GM13977 (cell line): Measurements from ENCODE around the gene FNDC3A.
"Not testable (repeated sequence)": the region's sequence is repeated elsewhere in the genome, so short reads cannot be mapped to it uniquely, and the experiment has no call there.

Experiments used
- DNase-seq: peaks from one replicate; pipeline ENCODE4 v3.0.0; 2012; ENCODE audit warnings: low spot score
- in situ Hi-C: fragments of 300-500 bp; cut with MboI; formaldehyde crosslinking; loops from one replicate; pipeline ENCODE4 v1.12.0; 2022; ENCODE audit warnings: low sequenced_read_pairs, low pct_unique_long_range_greater_than_20kb, mixed read lengths, inconsistent platforms; ENCODE audit not compliant: unreplicated experiment
- TF ChIP-seq, protein P1 (sequence below): IDR thresholded peaks from 2 replicates; pipeline ENCODE4 v1.5.1; 2012; ENCODE audit warnings: mild to moderate bottlenecking, control low read depth; ENCODE audit not compliant: insufficient read depth; ENCODE audit errors: extremely low read depth, missing control alignments

Gene FNDC3A

DNA sequence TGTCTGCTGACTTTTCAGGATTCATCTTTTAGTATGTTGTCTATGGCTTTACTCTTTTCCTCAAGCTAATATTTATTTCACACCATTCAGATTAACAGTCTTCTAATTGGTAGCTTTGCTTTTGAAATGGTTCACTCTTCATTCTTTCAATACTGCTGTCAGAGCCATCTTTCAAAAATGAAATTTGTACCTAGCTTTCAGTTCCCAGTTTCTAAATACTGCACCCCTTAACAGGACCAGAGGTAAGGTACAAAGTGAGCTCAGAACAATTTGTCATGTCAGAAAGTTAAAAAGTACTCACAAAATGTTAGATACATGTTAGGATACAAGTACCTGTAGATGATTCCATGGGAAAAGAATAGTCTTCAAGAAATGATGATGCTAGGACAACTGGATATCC is 83.0 kb downstream of the FNDC3A start:
- in situ Hi-C loops, result no loop called here
- TF ChIP-seq, protein P1, sequence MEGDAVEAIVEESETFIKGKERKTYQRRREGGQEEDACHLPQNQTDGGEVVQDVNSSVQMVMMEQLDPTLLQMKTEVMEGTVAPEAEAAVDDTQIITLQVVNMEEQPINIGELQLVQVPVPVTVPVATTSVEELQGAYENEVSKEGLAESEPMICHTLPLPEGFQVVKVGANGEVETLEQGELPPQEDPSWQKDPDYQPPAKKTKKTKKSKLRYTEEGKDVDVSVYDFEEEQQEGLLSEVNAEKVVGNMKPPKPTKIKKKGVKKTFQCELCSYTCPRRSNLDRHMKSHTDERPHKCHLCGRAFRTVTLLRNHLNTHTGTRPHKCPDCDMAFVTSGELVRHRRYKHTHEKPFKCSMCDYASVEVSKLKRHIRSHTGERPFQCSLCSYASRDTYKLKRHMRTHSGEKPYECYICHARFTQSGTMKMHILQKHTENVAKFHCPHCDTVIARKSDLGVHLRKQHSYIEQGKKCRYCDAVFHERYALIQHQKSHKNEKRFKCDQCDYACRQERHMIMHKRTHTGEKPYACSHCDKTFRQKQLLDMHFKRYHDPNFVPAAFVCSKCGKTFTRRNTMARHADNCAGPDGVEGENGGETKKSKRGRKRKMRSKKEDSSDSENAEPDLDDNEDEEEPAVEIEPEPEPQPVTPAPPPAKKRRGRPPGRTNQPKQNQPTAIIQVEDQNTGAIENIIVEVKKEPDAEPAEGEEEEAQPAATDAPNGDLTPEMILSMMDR, result no peak
- no peak for DNase-seq

GRCh38 chr13:49060678-49061387 is 85.1 kb downstream of the FNDC3A start:
- no peak for DNase-seq
- TF ChIP-seq, protein P1, result no peak
- in situ Hi-C loops, result no loop called here

- in situ Hi-C loops, DNase-seq: not testable (repeated sequence)
These were observed 85.7 kb downstream of the FNDC3A start for GRCh38 chr13:49061388-49061752.

DNA sequence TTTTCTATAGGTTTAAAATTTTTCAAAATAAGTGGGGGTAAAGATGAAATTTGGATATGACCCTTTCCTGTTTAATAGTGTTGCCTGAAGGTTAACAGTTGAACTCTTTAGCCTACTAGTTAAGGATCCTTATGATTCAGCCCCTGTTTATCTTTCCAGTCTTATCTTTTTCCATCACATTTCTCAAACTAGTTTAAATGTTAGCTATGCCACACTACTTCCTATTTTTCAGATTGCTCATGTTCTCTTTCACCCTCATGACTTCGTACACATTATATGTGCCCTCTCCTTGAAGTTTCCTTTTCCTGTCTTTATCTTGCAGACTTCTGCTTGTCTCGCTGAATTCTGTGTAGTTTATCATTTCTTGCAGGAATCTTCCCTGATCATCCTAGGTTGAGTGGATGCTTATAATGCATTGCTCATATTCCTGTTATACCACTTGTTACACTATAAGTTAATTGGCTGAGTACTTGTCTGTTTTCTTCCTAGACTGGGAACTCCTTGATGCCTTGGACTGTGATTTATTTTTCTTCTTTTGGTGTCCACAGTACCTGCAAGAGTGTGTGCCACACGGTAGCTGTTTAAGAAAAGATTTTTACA is 86.7 kb downstream of the FNDC3A start:
- TF ChIP-seq, protein P1, result no peak
- in situ Hi-C loops, result no loop called here
- no peak for DNase-seq

DNA sequence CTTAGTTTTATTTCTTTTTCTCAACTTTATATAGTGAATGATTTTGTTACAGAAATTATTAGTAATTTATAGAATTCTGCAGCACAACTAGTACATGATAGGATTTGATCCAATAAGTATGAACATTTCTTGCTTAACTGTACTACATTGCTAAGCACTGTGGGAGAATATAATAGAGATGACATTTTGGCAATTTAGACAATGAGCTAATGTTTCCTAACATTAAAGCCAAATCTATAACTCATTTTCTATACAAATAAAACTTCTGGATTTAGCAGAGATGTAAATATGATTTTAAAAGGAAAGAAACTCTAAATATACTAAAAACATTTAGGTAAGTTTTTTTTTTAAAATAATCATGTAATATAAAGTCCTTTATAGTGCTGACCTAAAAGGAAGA is 87.3 kb downstream of the FNDC3A start:
- in situ Hi-C loops, result no loop called here
- DNase-seq, result no peak
- TF ChIP-seq, protein P1, result no peak

DNA sequence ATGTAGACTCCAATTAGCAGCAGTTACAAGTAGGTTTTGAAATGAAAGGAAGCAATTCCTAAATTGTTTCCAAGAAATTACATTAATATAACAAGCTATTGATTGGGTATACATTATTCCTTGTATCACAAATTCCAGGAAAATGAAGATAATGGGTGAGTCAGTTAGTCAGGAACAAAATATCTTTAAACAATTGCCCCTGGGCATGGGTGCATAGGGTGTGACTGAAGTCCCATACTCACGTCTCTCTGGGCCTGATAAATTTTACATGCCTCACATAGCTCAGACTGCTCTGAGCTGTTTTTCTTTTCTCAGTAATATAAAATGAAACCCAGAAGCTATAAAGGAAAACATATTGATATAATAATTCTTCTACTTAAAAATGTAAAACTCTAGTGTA is 87.8 kb downstream of the FNDC3A start:
- no peak for DNase-seq
- in situ Hi-C loops, result no loop called here
- TF ChIP-seq, protein P1, result no peak

DNA sequence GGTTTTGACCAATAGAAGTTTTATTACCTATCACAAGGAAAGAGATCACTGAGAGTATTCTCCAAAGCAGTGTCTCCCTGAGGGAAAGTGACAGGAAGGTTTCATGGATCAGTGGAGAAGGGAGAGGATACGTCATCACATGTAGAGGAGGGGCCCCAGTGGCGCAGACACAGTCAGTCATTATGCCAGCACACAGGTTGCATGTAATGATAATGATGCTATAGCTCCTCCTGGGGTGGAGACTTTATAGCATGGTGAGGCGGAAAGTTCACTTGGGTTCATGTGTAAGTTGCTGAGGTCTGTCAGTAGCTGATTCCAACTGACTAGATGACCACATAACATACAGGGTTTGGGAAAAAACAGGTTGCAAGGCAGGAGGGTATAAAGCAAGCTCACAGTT is 88.8 kb downstream of the FNDC3A start:
- DNase-seq, result no peak
- in situ Hi-C loops, result no loop called here
- TF ChIP-seq, protein P1, result no peak
